PC-3 (cell line): ENCODE results near the gene PRR13. TPM values are rescaled to one million over a fixed set of nuclear protein-coding genes. Genes with fewer than 3 reads are reported as not detected.
"Not testable (repeated sequence)": the region's sequence is repeated elsewhere in the genome, so short reads cannot be mapped to it uniquely, and the experiment has no call there.

Source experiments
- ATAC-seq: fragments of 200-7000 bp; cut with Tn5 transposase; 2 replicates; pipeline ENCODE4 v1.9.1; 2020; ENCODE audit warnings: mild to moderate bottlenecking, moderate library complexity
- BruUV-seq: library from RNA; stranded (reverse); fragments of 400-500 nt; replicated peaks from 2 replicates; lab custom pipeline; 2021; lab: Mats Ljungman, UMichigan
- CTCF ChIA-PET: fragments of 300-600 bp; sonication (Branson Sonifier 250); formaldehyde crosslinking; loops from one replicate; lab custom pipeline; 2022; ENCODE audit warnings: antibody characterized with exemption; lab: Charles Lee
- POLR2A ChIA-PET: fragments of 300-600 bp; sonication (Branson Sonifier 250); formaldehyde crosslinking; loops from one replicate; lab custom pipeline; 2022; ENCODE audit warnings: antibody characterized with exemption; ENCODE audit not compliant: unreplicated experiment; lab: Charles Lee
- DNase-seq: peaks from one replicate; pipeline ENCODE4 v3.0.0-alpha.2; 2015
- H2AFZ ChIP-seq: fragments of 300-600 bp; sonication (generic); 2 replicates; pipeline ENCODE4 v1.6.0; 2016; ENCODE audit warnings: antibody characterized with exemption, low read length
- H3F3A ChIP-seq: fragments of 300-600 bp; sonication (generic); one replicate; pipeline ENCODE4 v1.6.0; 2017; ENCODE audit warnings: antibody characterized with exemption, low read length, control low read depth, mild to moderate bottlenecking; ENCODE audit not compliant: unreplicated experiment
- H3K27ac ChIP-seq: fragments of 300-600 bp; sonication (generic); 2 replicates; pipeline ENCODE4 v1.5.1; 2016; ENCODE audit warnings: mild to moderate bottlenecking, low read length
- H3K27me3 ChIP-seq: fragments of 300-600 bp; sonication (generic); 2 replicates; pipeline ENCODE4 v1.6.1; 2016; ENCODE audit warnings: low read length, mixed read lengths
- H3K36me3 ChIP-seq: fragments of 300-600 bp; sonication (generic); 2 replicates; pipeline ENCODE4 v1.6.1; 2016; ENCODE audit warnings: low read depth, mixed run types, low read length, mixed read lengths
- H3K4me1 ChIP-seq: fragments of 300-600 bp; sonication (generic); 2 replicates; pipeline ENCODE4 v1.5.1; 2016; ENCODE audit warnings: low read length; ENCODE audit not compliant: insufficient read depth
- H3K4me2 ChIP-seq: fragments of 300-600 bp; sonication (generic); 2 replicates; pipeline ENCODE4 v1.6.0; 2016; ENCODE audit warnings: low read length
- H3K4me3 ChIP-seq: fragments of 300-600 bp; sonication (generic); 2 replicates; pipeline ENCODE4 v1.5.1; 2016; ENCODE audit warnings: mild to moderate bottlenecking, low read length, mixed read lengths
- H3K79me2 ChIP-seq: fragments of 300-600 bp; sonication (generic); 2 replicates; pipeline ENCODE4 v1.6.1; 2017; ENCODE audit warnings: low read length, mixed read lengths
- H3K9ac ChIP-seq: fragments of 300-600 bp; sonication (generic); 2 replicates; pipeline ENCODE4 v1.6.0; 2016; ENCODE audit warnings: mild to moderate bottlenecking, low read length
- H3K9me2 ChIP-seq: fragments of 300-600 bp; sonication (generic); replicated peaks from 2 replicates; pipeline ENCODE4 v1.6.1; 2016; ENCODE audit warnings: mixed run types, low read length, mixed read lengths
- H3K9me3 ChIP-seq: fragments of 300-600 bp; sonication (generic); 2 replicates; pipeline ENCODE4 v1.6.1; 2016; ENCODE audit warnings: low read length, mixed read lengths
- H4K20me1 ChIP-seq: fragments of 300-600 bp; sonication (generic); 2 replicates; pipeline ENCODE4 v1.6.1; 2016; ENCODE audit warnings: low read length, mixed read lengths
- EZH2 ChIP-seq: fragments of 300-600 bp; sonication (generic); IDR thresholded peaks from one replicate; pipeline ENCODE4 v1.6.1; 2017; ENCODE audit warnings: antibody characterized with exemption, mild to moderate bottlenecking, low read length; ENCODE audit not compliant: unreplicated experiment
- EZH2phosphoT487 ChIP-seq: fragments of 300-600 bp; sonication (generic); IDR thresholded peaks from 2 replicates; pipeline ENCODE4 v1.6.1; 2018; ENCODE audit warnings: mild to moderate bottlenecking, antibody characterized with exemption, low read length, borderline replicate concordance
- intact Hi-C: fragments of 100-400 bp; cut with micrococcal nuclease; formaldehyde crosslinking; loops from 2 replicates; pipeline ENCODE4 v1.9.0; 2023
- total RNA-seq: library from RNA; depleted of rRNA; stranded (reverse); fragments of >200 nt; gene quantifications from 2 replicates; pipeline ENCODE4 v1.2.3, GENCODE V29; 2014
- TF ChIP-seq, protein P1 (sequence below): fragments of 300-600 bp; sonication (generic); conservative IDR thresholded peaks from 2 replicates; pipeline ENCODE4 v1.5.1; 2017; ENCODE audit warnings: antibody characterized with exemption, low read depth, mild to moderate bottlenecking, low read length

The PRR13 gene
- total RNA-seq, 1 experiment from 2014 or later: 54.2 TPM

DNA sequence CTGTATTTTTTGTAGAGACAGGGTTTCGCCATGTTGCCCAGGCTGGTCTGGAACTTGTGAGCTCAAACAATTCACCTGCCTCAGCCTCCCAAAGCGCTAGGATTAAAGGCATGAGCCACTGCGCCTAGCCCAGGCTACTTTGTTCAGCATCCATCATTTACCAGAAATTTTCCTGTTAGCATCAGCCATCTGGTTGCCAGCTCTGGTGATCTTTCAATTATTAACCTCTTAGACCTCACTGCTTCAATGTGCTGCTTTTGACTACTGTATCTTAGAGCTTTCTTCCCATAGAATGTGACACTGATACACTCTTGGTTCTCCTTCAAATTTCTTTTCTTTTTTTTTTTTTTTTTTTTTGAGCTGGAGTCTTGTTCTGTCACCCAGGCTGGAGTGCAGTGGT, 23.3 kb upstream of the PRR13 start:
- Histone ChIP-seq H4K20me1 (no peaks in the 10 kb centered on the region), H3K27me3 (no peaks in the 10 kb centered on the region), H3K4me2 (no peak overlapping the region), H3K4me3 (no peak overlapping the region), H3K9ac (no peak overlapping the region), H3K9me3 (no peaks in the 10 kb centered on the region), H2AFZ (no peak overlapping the region), H3K36me3 (peaks cover 7% of the 10 kb centered on the region), H3K9me2 (no peaks in the 10 kb centered on the region), H3K4me1 (peaks cover 14% of the 10 kb centered on the region), H3K27ac (no peak overlapping the region), H3K79me2 (no peaks in the 10 kb centered on the region), H3F3A (no peaks in the 10 kb centered on the region)
- CTCF ChIA-PET: interaction anchor here (0.6 kb wide), 1 partner anchor 66 kb away, joined by 5 read pairs; no protein-coding TSS in a partner anchor
- no peak for ATAC-seq
- intact Hi-C loops: no loop called here
- POLR2A ChIA-PET: interaction anchor here (0.6 kb wide), 1 partner anchor 60 kb away, joined by 4 read pairs; no protein-coding TSS in a partner anchor
- TF ChIP-seq EZH2phosphoT487: no peak
- TF ChIP-seq, protein P1, sequence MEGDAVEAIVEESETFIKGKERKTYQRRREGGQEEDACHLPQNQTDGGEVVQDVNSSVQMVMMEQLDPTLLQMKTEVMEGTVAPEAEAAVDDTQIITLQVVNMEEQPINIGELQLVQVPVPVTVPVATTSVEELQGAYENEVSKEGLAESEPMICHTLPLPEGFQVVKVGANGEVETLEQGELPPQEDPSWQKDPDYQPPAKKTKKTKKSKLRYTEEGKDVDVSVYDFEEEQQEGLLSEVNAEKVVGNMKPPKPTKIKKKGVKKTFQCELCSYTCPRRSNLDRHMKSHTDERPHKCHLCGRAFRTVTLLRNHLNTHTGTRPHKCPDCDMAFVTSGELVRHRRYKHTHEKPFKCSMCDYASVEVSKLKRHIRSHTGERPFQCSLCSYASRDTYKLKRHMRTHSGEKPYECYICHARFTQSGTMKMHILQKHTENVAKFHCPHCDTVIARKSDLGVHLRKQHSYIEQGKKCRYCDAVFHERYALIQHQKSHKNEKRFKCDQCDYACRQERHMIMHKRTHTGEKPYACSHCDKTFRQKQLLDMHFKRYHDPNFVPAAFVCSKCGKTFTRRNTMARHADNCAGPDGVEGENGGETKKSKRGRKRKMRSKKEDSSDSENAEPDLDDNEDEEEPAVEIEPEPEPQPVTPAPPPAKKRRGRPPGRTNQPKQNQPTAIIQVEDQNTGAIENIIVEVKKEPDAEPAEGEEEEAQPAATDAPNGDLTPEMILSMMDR: no peak
- TF ChIP-seq EZH2: no peak
- DNase-seq: no peak
- BruUV-seq: no TSS peak

DNA sequence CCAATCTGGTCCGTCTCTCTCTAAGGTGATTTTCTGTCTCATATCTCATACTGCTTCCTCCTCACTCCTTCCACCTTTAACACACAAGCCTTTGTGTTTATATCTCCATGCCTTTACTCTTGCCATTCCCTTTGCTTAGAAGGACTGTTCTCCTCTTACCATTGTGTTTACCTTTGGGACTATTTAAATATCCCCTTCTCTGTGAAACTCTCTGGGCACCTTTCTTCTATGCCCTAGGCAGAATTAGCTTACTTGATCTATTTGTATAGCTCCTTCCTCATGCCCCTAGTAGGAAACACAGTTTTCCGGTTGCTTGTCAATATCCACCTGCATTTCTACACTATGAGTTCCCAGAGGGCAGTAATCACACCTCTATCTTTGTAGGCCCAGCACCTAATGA, 21.8 kb upstream of the PRR13 start:
- intact Hi-C loops: loop anchor here (2.0 kb wide), 2 partner anchors 31 to 39 kb away; partner anchors contain the start of gene SP1
- Histone ChIP-seq H3K4me1 (peaks cover 14% of the 10 kb centered on the region), H3K4me2 (no peak overlapping the region), H3K36me3 (no peaks in the 10 kb centered on the region; the same call in 1 of the 2 replicates), H4K20me1 (no peaks in the 10 kb centered on the region), H3K9ac (no peak overlapping the region), H3K27ac (no peak overlapping the region), H3K27me3 (no peaks in the 10 kb centered on the region), H3F3A (no peaks in the 10 kb centered on the region), H3K9me2 (no peaks in the 10 kb centered on the region), H3K79me2 (no peaks in the 10 kb centered on the region), H2AFZ (no peak overlapping the region), H3K4me3 (no peak overlapping the region), H3K9me3 (no peaks in the 10 kb centered on the region)
- no peak; the same call in 1 of the 2 replicates for ATAC-seq
- BruUV-seq: no TSS peak
- peak; percentile 14 for DNase-seq
- POLR2A ChIA-PET: interaction anchor here (0.6 kb wide), 2 partner anchors 8 to 31 kb away, joined by 3 to 4 read pairs; no protein-coding TSS in a partner anchor
- CTCF ChIA-PET: no interaction called here
- TF ChIP-seq, protein P1: no peak
- no peak for TF ChIP-seq EZH2phosphoT487
- TF ChIP-seq EZH2: no peak

DNA sequence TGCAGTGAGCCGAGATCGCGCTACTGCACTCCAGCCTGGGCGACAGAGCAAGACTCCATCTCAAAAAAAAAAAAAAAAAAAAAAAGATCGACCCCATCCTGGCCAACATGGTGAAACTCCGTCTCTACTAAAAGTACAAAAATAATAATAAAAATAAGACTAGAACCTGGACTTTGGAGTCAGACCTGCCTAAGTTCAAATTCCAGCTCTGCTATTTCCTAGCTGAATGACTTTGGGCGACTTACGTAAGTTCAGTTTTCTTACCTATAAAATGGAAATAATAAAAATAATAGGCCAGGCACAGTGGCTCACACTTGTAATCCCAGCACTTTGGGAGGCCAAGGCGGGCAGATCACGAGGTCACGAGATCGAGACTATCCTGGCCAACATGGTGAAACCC, 19.3 kb upstream of the PRR13 start:
- H3K9ac ChIP-seq, POLR2A ChIA-PET, H3K27me3 ChIP-seq, H2AFZ ChIP-seq, intact Hi-C loops, H3F3A ChIP-seq, H4K20me1 ChIP-seq, ATAC-seq, H3K79me2 ChIP-seq, H3K4me3 ChIP-seq, H3K9me3 ChIP-seq, DNase-seq, H3K36me3 ChIP-seq, H3K9me2 ChIP-seq, BruUV-seq, H3K27ac ChIP-seq, H3K4me2 ChIP-seq: not testable (repeated sequence)
- CTCF ChIA-PET: interaction anchor here (0.7 kb wide), 1 partner anchor 41 kb away, joined by 6 read pairs; no protein-coding TSS in a partner anchor
- peaks cover 21% of the 10 kb centered on the region for H3K4me1 ChIP-seq
